CD8-positive, alpha-beta memory T cell (primary cell): ENCODE measurements around the gene CACNA1E. TPM values are rescaled to one million over a fixed set of nuclear protein-coding genes. Genes with fewer than 3 reads are reported as not detected.
"Not testable (repeated sequence)": the region's sequence is repeated elsewhere in the genome, so short reads cannot be mapped to it uniquely, and the experiment has no call there.

ENCODE experiments used
- CTCF ChIA-PET: fragments of 350-600 bp; sonication (Branson Sonifier 250); formaldehyde crosslinking; loops from one replicate; lab custom pipeline; 2021; ENCODE audit warnings: antibody characterized with exemption; lab: Charles Lee
- POLR2A ChIA-PET: fragments of 350-600 bp; sonication (Branson Sonifier 250); formaldehyde crosslinking; loops from one replicate; lab custom pipeline; 2021; ENCODE audit warnings: antibody characterized with exemption; lab: Charles Lee
- DNase-seq, 5 donors: peaks; one replicate each; pipeline versions ENCODE4 v3.0.0 to v3.0.0-alpha.2; 2020 to 2022; ENCODE audit warnings: mixed read lengths in 1 of 5
- H3K27ac ChIP-seq: one replicate; pipeline ENCODE4 v1.7.0; 2013; ENCODE audit warnings: low read depth, mild to moderate bottlenecking, low read length, moderate library complexity
- H3K27me3 ChIP-seq: 2 replicates; pipeline ENCODE4 v1.7.0; 2013; ENCODE audit warnings: low read length, mild to moderate bottlenecking; ENCODE audit not compliant: insufficient read depth, poor library complexity, severe bottlenecking
- H3K36me3 ChIP-seq: 2 replicates; pipeline ENCODE4 v1.7.0; 2013; ENCODE audit warnings: mild to moderate bottlenecking, low read length, moderate library complexity; ENCODE audit not compliant: insufficient read depth
- H3K4me1 ChIP-seq: 2 replicates; pipeline ENCODE4 v1.7.0; 2013; ENCODE audit warnings: mild to moderate bottlenecking, low read length, moderate library complexity; ENCODE audit not compliant: insufficient read depth
- H3K4me3 ChIP-seq: 2 replicates; pipeline ENCODE4 v1.7.0; 2013; ENCODE audit warnings: mild to moderate bottlenecking, low read length
- H3K9me3 ChIP-seq: 2 replicates; pipeline ENCODE4 v1.7.0; 2013; ENCODE audit warnings: mild to moderate bottlenecking, low read length
- H3K27ac Mint-ChIP-seq, 8 donors: one replicate each; pipeline ENCODE4 v1.8.0; 2020 to 2021; ENCODE audit warnings: mixed read lengths in 8 of 8, mild to moderate bottlenecking in 6 of 8, inconsistent platforms in 3 of 8, moderate library complexity in 3 of 8
- H3K27me3 Mint-ChIP-seq, 2 donors: one replicate each; pipeline ENCODE4 v1.8.0; 2020 to 2021; ENCODE audit warnings: mixed read lengths in 2 of 2, mild to moderate bottlenecking in 1 of 2, moderate library complexity in 1 of 2
- H3K36me3 Mint-ChIP-seq, 3 donors: one replicate each; pipeline ENCODE4 v1.8.0; 2020 to 2021; ENCODE audit warnings: mixed read lengths in 3 of 3, inconsistent platforms in 1 of 3, mild to moderate bottlenecking in 1 of 3
- H3K4me1 Mint-ChIP-seq, 3 donors: one replicate each; pipeline ENCODE4 v1.8.0; 2020 to 2021; ENCODE audit warnings: mixed read lengths in 3 of 3, inconsistent platforms in 1 of 3, mild to moderate bottlenecking in 1 of 3
- H3K4me3 Mint-ChIP-seq, 7 donors: one replicate each; pipeline ENCODE4 v1.8.0; 2020 to 2021; ENCODE audit warnings: mixed read lengths in 7 of 7, mild to moderate bottlenecking in 6 of 7, moderate library complexity in 4 of 7, inconsistent platforms in 2 of 7
- H3K9me3 Mint-ChIP-seq, 5 donors: one replicate each; pipeline ENCODE4 v1.8.0; 2020 to 2022; ENCODE audit warnings: mixed read lengths in 5 of 5, mild to moderate bottlenecking in 3 of 5, moderate library complexity in 2 of 5, inconsistent platforms in 1 of 5
- polyA plus RNA-seq: library from polyadenylated mRNA; unstranded; fragments of 300-500 nt; fragmentation: Illumina TruSeq; gene quantifications from one replicate; pipeline ENCODE4 v1.2.3, GENCODE V29; 2021
- total RNA-seq, 2 experiments: library from RNA; stranded (reverse); gene quantifications; one replicate each; pipeline ENCODE4 v1.2.3, GENCODE V29; 2021

CACNA1E gene
- total and polyA plus RNA-seq, 3 experiments from 2014 or later, result not detected

- CTCF ChIA-PET, result no interaction called here
- Mint-ChIP-seq H3K27me3 (peaks cover 3 to 35% of the 10 kb centered on the region in 2 donors), H3K9me3 (peaks cover 0 to 13% (median 6%) of the 10 kb centered on the region in 5 donors)
Measured at GRCh38 chr1:181531441-181531840, 48.1 kb downstream of the CACNA1E start.

DNA sequence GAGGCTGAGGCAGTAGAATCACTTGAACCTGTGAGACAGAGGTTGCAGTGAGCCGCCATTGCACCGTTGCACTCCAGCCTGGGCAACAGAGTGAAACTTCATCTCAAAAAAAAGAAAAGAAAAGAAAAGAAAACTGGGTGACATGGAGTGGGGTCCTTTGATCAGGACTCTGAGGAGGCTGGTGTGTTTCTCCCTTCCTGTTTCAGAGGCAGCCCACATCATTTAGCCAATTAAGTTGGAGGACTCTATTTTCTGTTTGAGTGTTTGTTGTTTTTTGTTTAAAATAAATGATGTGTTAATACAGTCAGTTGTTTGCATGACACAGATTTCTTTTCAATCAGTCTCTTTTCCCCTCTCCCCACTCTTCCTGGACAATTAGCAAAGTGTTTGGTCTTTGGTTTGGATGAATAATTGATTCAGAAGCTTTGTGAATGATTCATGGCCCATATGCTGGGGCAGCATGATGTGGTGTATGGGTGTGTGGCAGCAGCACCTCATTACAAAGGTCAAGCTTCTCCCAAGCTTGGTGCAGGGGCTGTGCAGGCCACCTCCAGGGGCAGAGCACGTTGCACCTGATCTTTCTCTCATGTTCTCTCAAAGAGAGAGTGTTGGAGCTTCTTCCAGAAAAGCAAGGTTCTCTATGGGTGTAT lies 48.8 kb downstream of the CACNA1E start:
- Mint-ChIP-seq H3K4me1 (no peaks in the 10 kb centered on the region), H3K9me3 (peaks cover 0 to 13% (median 6%) of the 10 kb centered on the region in 5 donors)

More at GRCh38 chr1:181531441-181531840, 48.1 kb downstream of the CACNA1E start:
- Mint-ChIP-seq H3K27ac (no peak overlapping the region), H3K4me1 (no peaks in the 10 kb centered on the region), H3K4me3 (no peak overlapping the region), H3K36me3 (peaks cover 0 to 3% (median 0%) of the 10 kb centered on the region in 3 donors)
- no peaks in the 10 kb centered on the region for H3K27me3 ChIP-seq
- no peak overlapping the region for H3K27ac ChIP-seq
- H3K4me1 ChIP-seq, result no peaks in the 10 kb centered on the region
- POLR2A ChIA-PET, result no interaction called here
- no peak overlapping the region for H3K4me3 ChIP-seq
- H3K9me3 ChIP-seq, result no peaks in the 10 kb centered on the region
- H3K36me3 ChIP-seq, result no peaks in the 10 kb centered on the region
- DNase-seq, result no peak

GRCh38 chr1:181538836-181539235 lies 55.5 kb downstream of the CACNA1E start:
- Mint-ChIP-seq H3K27ac (no peak overlapping the region), H3K4me3 (no peak overlapping the region), H3K36me3 (no peaks in the 10 kb centered on the region), H3K9me3 (no peaks in the 10 kb centered on the region), H3K27me3 (peaks cover 9 to 41% of the 10 kb centered on the region in 2 donors), H3K4me1 (no peaks in the 10 kb centered on the region)
- H3K9me3 ChIP-seq, result no peaks in the 10 kb centered on the region
- no peak for DNase-seq
- ChIA-PET POLR2A (no interaction called here), CTCF (no interaction called here)
- no peaks in the 10 kb centered on the region for H3K36me3 ChIP-seq
- H3K27ac ChIP-seq, result no peak overlapping the region
- no peaks in the 10 kb centered on the region for H3K4me1 ChIP-seq
- H3K4me3 ChIP-seq, result no peak overlapping the region
- no peaks in the 10 kb centered on the region for H3K27me3 ChIP-seq

More for the DNA sequence above, 48.8 kb downstream of the CACNA1E start:
- Histone ChIP-seq H3K4me3 (no peak overlapping the region), H3K27me3 (no peaks in the 10 kb centered on the region), H3K27ac (no peak overlapping the region), H3K36me3 (no peaks in the 10 kb centered on the region), H3K9me3 (no peaks in the 10 kb centered on the region), H3K4me1 (no peaks in the 10 kb centered on the region)
- POLR2A ChIA-PET, result no interaction called here
- Mint-ChIP-seq H3K36me3 (peaks cover 0 to 3% (median 0%) of the 10 kb centered on the region in 3 donors), H3K4me3 (no peak overlapping the region), H3K27ac (no peak overlapping the region), H3K27me3 (peaks cover 3 to 39% of the 10 kb centered on the region in 2 donors)
- CTCF ChIA-PET, result no interaction called here
- DNase-seq, result no peak

DNA sequence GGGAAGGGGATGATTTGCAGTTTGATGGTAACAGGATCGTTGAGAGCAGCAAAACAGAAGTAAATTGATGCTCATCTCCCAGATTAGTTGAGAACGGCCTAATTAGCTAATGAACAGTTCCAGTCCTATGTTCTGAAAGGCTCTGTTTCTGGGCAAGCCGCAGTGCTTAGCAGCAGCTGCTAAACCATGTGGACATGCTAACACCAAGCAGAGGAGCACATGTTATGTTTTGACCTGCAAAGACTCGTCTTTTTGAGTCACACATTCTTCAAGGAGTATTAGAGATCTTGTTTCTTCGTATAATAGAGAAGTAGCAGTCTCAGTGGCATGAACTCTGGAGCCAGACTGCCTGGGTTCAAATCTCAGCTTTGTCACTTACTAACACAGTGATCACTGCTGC lies 58.1 kb downstream of the CACNA1E start:
- no peaks in the 10 kb centered on the region for H3K27me3 ChIP-seq
- CTCF ChIA-PET, result no interaction called here

DNA sequence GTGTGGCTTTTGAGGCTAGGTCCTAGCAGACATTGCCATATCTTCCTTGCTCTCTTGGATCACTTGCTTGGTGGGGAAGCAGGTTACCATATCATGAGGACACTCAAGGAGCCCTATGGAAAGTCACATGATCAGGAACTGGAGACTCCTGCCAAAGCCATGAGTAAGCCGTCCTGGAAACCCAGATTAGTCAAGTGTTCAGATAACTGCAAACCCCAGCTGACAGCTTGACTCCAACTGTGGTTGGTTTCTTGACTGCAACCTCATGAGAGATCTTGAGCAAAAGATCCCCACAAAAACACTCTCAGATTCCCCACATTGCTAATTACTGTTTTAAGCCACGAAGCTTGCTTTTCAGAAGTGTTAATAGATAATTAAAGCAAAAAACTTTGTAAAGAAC lies 58.6 kb downstream of the CACNA1E start:
- H3K27ac Mint-ChIP-seq, result no peak overlapping the region
- no peak overlapping the region for H3K4me3 Mint-ChIP-seq
- DNase-seq, result no peak
- Histone ChIP-seq H3K27me3 (no peaks in the 10 kb centered on the region), H3K27ac (no peak overlapping the region), H3K4me3 (no peak overlapping the region), H3K9me3 (no peaks in the 10 kb centered on the region), H3K4me1 (no peaks in the 10 kb centered on the region), H3K36me3 (no peaks in the 10 kb centered on the region)
- H3K4me1 Mint-ChIP-seq, result no peaks in the 10 kb centered on the region
- POLR2A ChIA-PET, result no interaction called here
- peaks cover 12 to 38% of the 10 kb centered on the region in 2 donors for H3K27me3 Mint-ChIP-seq
- H3K9me3 Mint-ChIP-seq, result no peaks in the 10 kb centered on the region
- H3K36me3 Mint-ChIP-seq, result no peaks in the 10 kb centered on the region
- CTCF ChIA-PET, result no interaction called here

More for the DNA sequence above, 58.1 kb downstream of the CACNA1E start:
- no peaks in the 10 kb centered on the region for H3K9me3 Mint-ChIP-seq
- no peaks in the 10 kb centered on the region for H3K4me1 Mint-ChIP-seq
- POLR2A ChIA-PET, result no interaction called here
- no peak overlapping the region for H3K4me3 Mint-ChIP-seq
- no peak for DNase-seq
- Histone ChIP-seq H3K36me3 (no peaks in the 10 kb centered on the region), H3K4me1 (no peaks in the 10 kb centered on the region), H3K27ac (no peak overlapping the region), H3K4me3 (no peak overlapping the region), H3K9me3 (no peaks in the 10 kb centered on the region)
- H3K36me3 Mint-ChIP-seq, result no peaks in the 10 kb centered on the region
- H3K27me3 Mint-ChIP-seq, result peaks cover 12 to 37% of the 10 kb centered on the region in 2 donors
- no peak overlapping the region for H3K27ac Mint-ChIP-seq

DNA sequence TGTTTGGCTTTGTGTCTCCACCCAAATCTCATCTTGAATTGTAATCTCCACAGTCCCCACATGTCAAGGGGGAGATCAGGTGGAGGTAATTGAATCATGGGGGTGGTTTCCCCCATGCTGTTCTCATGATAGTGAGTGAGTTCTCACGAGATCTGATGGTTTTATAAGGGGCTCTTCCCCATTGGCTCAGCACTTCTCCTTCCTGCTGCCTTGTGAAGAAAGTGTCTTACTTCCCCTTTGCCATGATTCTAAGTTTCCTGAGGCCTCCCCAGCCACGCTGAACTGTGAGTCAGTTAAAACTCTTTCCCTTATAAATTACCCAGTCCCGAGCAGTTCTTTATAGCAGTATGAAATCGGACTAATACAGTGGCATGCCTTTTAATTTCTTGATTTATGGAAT lies 59.1 kb downstream of the CACNA1E start:
- POLR2A ChIA-PET, H3K9me3 Mint-ChIP-seq, H3K27ac Mint-ChIP-seq: not testable (repeated sequence)

DNA sequence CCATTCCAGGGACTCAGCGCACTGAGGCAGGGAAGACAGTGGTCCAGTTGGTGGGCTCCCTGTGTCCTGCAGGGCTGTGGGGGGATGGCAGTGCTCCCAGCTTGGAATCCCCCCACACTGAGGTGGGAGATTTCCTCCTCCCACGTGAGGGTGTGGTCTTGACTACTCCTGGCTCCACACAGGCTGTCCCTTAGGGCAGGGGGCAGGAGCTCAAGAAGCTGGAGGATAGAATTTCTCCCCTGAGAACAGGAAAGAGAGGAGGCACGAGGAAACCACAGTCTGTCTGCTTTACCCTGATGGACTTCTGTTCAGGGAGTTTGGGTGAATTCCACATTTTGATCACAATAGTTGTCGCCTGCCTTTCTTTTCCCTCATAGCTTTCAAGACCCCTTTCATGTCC lies 62.1 kb downstream of the CACNA1E start:
- CTCF ChIA-PET, result no interaction called here
- no peaks in the 10 kb centered on the region for H3K9me3 ChIP-seq
- no peak overlapping the region for H3K4me3 Mint-ChIP-seq
- H3K4me1 ChIP-seq, result no peaks in the 10 kb centered on the region
- POLR2A ChIA-PET, result no interaction called here
- no peaks in the 10 kb centered on the region for H3K36me3 Mint-ChIP-seq
- H3K4me3 ChIP-seq, result no peak overlapping the region
- H3K9me3 Mint-ChIP-seq, result peaks cover 0 to 2% (median 0%) of the 10 kb centered on the region in 5 donors
- no peak overlapping the region for H3K27ac ChIP-seq
- peaks cover 11 to 26% of the 10 kb centered on the region in 2 donors for H3K27me3 Mint-ChIP-seq
- no peak overlapping the region for H3K27ac Mint-ChIP-seq
- H3K4me1 Mint-ChIP-seq, result no peaks in the 10 kb centered on the region
- no peak for DNase-seq
- H3K36me3 ChIP-seq, result no peaks in the 10 kb centered on the region
- H3K27me3 ChIP-seq, result peaks cover 3% of the 10 kb centered on the region

More for the DNA sequence above, 59.1 kb downstream of the CACNA1E start:
- CTCF ChIA-PET, DNase-seq, H3K36me3 Mint-ChIP-seq, H3K4me1 ChIP-seq, H3K4me1 Mint-ChIP-seq, H3K27ac ChIP-seq, H3K4me3 Mint-ChIP-seq, H3K9me3 ChIP-seq, H3K36me3 ChIP-seq, H3K27me3 ChIP-seq, H3K4me3 ChIP-seq: not testable (repeated sequence)
- peaks cover 12 to 40% of the 10 kb centered on the region in 2 donors for H3K27me3 Mint-ChIP-seq

GRCh38 chr1:181548497-181548896 lies 65.2 kb downstream of the CACNA1E start:
- H3K4me3 ChIP-seq, result no peak overlapping the region
- no peak overlapping the region for H3K27ac Mint-ChIP-seq

More at GRCh38 chr1:181548497-181548896, 65.2 kb downstream of the CACNA1E start:
- H3K9me3 ChIP-seq, result no peaks in the 10 kb centered on the region
- H3K9me3 Mint-ChIP-seq, result peaks cover 0 to 2% (median 0%) of the 10 kb centered on the region in 5 donors
- H3K4me1 ChIP-seq, result no peaks in the 10 kb centered on the region
- POLR2A ChIA-PET, result no interaction called here
- no peak overlapping the region for H3K27ac ChIP-seq
- H3K4me3 Mint-ChIP-seq, result no peak overlapping the region
- no peaks in the 10 kb centered on the region for H3K36me3 Mint-ChIP-seq
- CTCF ChIA-PET, result no interaction called here
- H3K27me3 Mint-ChIP-seq, result peaks cover 13 to 32% of the 10 kb centered on the region in 2 donors
- H3K27me3 ChIP-seq, result peaks cover 3% of the 10 kb centered on the region
- no peak for DNase-seq
- H3K36me3 ChIP-seq, result no peaks in the 10 kb centered on the region
- H3K4me1 Mint-ChIP-seq, result no peaks in the 10 kb centered on the region
